NCI-H774 (cell line): Measurements from ENCODE around the gene PLEKHA1.

ENCODE experiments used
- DNase-seq: peaks from one replicate; lab custom pipeline; 2025; lab: John Stamatoyannopoulos, UW

The PLEKHA1 gene

GRCh38 chr10:122480146-122480833 is 105.8 kb downstream of the PLEKHA1 start:
- no peak for DNase-seq

- no peak for DNase-seq
Measured at GRCh38 chr10:122481296-122482056, 107.0 kb downstream of the PLEKHA1 start.
